GM18505 (cell line): ENCODE results near the gene COL19A1.
"Not testable (repeated sequence)": the region's sequence is repeated elsewhere in the genome, so short reads cannot be mapped to it uniquely, and the experiment has no call there.

Experiments used
- ATAC-seq: cut with Tn5 transposase; IDR thresholded peaks from one replicate; pipeline ENCODE4 v1.9.1; 2021; ENCODE audit not compliant: unreplicated experiment
- POLR2A ChIP-seq: IDR thresholded peaks from 4 replicates; pipeline ENCODE4 v1.6.1; 2011; ENCODE audit warnings: borderline replicate concordance; ENCODE audit not compliant: insufficient read depth, insufficient read length; ENCODE audit errors: extremely low read depth

COL19A1 gene

DNA sequence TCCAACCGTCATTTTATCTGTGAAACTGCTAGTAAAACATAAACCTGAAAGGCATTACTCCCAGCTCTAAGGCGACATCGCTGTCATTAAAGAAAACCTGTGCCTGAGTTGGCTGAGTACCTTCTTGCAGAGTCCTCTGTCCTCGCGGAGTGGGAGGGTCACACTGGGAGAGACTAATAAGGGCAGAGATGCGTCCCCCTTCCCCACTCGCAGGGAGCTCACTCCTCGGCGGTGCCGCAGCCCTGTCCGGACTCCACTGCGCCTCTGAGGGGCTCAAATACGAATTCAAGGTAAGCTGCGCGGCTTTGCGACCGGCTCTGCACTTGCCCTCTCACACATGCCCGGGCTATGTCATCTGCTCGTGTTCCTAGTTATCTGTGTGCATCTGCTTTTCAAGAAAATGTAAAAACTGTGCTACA lies at the start of gene COL19A1:
TSS of gene COL19A1 (plus strand) at position 206 of the 419 bp plus-strand sequence. CDS start 13,012 bp downstream, outside the sequence.
- ATAC-seq = peak; percentile 53
- TF ChIP-seq POLR2A = peak; percentile 56

DNA sequence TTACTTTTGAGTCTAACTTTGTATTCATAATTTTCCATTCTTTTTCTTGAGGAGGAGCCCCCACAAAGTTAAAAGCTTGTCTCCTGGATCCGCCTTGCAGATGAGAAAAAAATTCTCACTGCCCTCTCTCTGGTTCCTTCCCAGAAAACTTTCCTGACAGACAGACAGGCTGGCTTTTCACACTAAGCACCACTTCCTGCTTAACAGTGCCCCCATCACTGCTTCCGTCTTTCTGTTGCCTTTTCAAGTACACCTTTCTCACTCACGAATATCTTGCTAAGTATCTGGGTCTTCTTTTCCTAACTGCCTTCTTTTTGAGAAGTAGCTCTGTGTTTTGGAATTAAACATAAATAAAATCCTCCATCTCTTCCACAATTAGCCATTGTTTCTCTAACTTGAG lies 49.8 kb upstream of the COL19A1 start:
- ATAC-seq = no peak
- no peak for TF ChIP-seq POLR2A

DNA sequence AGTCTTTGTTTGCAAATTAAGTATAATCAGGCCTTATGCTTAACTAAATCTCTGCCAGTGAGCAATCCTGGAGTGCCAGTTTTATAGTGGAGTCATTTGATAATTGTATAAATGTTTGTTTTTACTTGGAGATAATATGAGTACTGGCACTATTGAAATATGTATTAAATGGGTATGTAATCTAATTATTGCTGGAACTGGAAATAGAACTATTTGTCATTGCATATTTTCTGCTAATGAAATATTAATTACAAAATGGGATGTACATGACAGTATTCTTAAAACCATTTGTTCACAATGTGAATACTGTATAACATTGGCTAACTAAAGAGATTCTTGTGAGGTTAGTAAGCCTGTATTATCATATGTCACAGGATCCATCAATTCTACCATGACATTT lies 49.0 kb upstream of the COL19A1 start:
- TF ChIP-seq POLR2A = no peak
- ATAC-seq = no peak

DNA sequence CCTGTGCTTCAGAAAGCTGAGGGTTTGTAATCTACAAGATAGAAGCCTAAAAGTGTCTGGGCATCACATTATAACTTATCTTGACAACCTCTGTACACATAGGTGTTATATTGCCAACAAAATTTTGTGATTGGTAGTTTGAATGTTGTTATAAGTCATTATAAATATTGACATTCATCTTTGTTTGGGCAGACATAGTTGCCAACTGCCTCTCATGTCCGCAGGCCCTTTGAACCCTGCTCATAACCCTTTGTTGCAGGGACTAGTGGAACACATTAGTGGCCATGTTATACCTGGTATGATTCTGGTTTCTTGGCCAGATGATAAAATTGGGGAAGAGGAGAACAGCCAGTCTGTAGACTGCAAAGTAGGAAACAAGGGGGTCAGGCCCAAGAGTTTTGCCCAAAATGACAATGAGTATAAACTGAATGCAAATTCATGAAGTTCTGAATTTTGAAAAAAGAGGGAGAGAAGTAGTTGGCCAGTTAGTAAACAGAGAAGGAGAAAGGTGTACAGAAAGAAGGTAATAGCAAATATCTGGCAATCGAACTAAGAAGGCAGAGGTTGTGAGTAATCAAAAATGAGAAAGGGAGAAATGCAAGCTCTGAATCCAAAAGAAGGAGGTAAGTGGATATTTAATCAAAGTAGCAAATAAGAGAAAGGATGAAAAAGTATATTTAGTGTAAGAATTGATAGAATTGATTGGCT lies 48.0 kb upstream of the COL19A1 start:
- ATAC-seq = no peak
- TF ChIP-seq POLR2A = no peak

DNA sequence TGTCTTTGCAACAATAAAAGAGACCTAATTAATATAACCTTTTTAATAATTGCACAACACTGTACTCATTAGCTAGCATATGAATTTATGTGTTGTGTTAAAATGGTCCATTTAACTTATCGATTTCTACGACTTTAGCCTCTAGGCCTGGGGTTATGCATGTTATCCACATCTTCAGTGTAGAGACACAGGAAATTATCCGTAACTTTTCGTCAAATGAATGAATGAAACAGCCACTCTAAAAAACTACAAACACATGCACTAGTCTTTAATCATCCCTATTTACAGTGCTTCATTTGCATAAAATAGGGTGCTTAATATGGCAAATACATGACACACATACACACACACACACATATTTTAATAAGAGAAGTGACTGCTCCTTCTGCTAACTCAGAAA lies 47.2 kb upstream of the COL19A1 start:
- ATAC-seq = no peak
- TF ChIP-seq POLR2A = no peak

DNA sequence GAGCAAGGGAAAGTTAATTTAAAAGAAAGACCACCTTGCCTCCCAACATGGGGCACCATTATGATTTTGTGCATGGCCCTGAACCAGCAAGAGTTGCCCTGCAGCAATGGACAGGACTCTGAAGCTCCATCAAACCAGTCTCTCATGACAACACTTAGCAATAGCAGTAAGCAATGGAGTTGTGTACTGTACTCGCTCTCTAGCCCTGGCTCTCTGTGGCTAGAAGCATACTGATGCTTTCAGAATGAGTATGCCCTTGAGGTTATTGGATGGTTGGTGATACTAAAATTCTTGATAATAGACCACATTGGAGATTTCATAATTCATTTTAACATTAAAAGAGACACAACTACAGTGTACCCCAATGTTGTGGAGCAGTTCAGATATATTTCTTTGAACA lies 46.3 kb upstream of the COL19A1 start:
- no peak for TF ChIP-seq POLR2A

DNA sequence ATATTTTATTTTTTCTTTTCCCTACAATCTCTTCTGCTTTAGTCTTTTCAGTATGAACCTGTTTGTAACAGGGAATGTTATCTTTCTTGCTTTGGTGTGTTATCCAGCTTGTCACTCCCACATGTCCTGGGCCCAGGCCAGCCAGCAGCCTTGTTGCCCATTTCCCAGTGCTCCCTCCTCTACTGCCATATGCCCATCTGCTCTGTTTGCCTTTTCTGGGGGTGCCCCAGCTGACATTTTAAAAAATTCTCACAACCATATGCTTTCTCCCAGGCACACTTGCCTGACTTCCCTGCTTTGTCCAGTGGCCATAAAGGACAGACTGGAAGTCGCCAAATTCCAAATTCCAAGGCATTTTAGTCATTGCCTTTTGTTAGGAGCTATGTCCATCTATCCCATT lies 45.9 kb upstream of the COL19A1 start:
- no peak for ATAC-seq
- TF ChIP-seq POLR2A = no peak

More for the DNA sequence above, 46.3 kb upstream of the COL19A1 start:
- no peak for ATAC-seq

DNA sequence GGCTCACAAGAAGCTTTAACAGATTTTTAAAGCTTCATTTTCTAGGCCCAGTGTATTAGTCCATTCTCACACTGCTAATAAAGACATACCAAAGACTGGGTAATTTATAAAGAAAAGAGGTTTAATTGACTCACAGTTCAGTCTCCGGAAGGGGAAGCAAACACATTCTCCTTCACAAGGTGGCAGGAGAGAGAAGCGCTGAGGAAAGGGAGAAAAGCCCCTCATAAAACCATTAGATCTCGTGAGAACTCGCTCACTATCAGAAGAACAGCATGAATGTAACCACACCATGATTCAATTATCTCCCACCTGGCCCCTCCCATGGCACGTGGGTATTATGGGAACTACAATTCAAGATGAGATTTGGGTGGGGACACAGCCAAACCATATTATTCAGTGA lies 42.0 kb upstream of the COL19A1 start:
- not testable (repeated sequence) for ATAC-seq

DNA sequence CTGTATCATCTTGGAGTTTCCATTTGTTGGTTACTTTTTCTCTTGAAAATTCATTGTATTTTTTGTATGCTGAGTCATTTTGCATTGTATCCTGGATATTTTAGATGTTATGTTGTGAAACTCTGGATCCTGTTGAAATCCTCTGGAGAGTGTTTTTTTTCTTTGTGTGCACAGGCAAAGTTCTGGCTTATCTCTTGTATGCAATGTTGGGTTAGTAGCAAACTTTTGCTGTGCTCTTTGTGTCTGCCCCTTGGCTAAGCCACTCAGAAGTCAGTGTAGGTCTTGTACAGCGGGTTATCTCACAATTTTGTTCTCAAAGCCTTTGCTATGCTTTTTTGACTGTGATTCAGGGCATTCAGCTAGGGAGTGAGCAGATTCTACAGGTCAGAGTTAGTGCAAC lies 40.5 kb upstream of the COL19A1 start:
- no peak for TF ChIP-seq POLR2A
- no peak for ATAC-seq

DNA sequence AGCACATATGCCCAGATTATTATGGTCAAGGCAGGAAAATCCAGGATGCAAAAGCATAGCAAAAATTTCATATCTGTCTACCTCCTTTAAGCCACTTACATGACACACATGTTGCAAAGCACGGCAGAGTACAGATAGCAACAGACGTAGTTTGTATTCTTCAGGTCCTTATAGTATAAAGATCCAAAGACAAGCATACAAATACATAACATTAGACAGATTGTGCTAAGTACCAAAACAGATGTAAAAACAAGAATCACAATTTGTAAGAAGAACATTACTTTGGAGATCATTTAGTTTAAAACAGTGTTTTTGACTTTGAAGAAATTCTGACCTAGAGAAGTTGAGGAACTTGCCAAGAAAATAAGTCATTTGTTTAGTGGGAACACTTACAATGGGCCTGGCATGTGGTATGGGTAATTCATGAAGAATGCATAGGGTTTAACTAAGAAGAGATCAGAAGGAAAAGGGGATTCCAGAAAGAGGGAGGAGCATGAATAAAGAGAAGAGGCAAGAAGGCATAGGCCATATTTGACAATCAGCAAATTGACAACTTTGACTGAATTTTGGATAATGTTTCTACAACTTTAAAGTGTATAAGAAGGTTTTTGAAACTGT lies 39.0 kb upstream of the COL19A1 start:
- ATAC-seq = no peak
- TF ChIP-seq POLR2A = no peak

DNA sequence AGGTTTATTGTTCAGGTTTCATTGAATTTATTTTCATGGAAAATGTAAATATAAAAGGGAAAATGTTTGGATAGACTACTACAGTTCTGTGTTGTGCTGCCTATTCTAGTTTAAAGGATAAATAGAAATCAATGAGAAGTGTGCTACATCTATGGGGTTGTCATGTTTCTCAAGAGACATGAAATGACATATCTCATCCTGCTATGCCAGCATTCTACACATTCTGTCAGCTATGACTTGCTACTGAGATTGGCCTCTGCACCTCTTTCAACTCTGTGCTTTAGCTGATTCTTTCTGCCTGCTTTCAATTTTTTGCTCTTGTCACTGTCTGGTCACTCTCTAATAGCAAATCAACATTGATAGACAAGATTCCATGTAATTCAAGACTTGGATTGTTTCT lies 33.8 kb upstream of the COL19A1 start:
- no peak for ATAC-seq

DNA sequence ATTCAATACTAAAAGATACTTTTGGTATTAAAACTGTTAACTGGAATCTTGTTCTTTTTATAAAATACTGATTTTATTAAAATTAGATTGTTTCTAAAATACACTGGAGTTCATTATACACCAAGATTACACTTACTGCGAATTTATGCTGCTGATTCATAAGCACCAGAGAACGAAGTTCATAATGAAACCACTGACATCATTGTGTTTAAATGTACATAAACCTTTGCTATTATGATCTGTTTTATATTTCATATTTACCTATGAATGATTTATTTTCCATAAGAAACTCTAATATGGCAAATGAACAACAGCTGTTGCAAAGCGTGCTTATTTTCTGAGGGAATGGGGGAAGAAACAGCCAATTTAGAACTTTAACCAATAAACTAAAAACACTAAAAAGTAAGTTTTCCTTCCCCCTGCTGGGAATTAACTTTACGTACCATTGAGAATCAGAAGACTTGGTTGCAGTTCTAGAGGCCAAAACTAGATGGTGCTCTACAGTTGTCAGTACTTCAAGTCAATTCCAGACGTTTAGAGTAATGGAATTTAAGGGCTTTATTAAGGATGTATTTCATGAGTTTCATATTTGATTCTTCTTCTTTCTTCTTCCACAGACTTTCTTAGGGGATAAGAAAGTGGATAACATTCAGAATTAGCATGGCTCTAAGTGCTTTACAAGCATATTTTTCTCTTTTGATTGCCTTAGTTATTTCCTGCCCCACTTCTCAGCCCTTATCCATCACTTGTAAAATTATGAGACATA lies 30.8 kb upstream of the COL19A1 start:
- peak; percentile 89 for ATAC-seq

More for the DNA sequence above, 33.8 kb upstream of the COL19A1 start:
- no peak for TF ChIP-seq POLR2A

DNA sequence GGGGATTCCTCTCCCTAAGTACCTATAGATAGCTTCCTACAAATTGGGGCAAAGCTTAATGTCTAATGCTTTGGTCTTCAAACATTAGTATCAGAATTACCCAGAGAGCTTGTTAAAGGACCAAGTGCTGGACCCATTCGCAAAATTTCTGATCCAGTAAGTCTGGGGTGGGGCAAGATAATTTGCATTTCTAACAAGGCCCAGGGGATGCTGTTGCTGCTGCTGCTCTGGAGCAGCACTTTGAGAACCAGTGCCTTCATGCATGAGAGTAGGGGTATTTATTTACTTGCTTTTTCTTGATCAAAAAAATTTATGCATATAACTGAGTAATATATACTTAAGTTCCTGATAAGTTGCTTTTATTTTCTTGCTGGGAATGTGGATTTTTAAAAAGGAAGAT lies 24.5 kb upstream of the COL19A1 start:
- TF ChIP-seq POLR2A = no peak
- no peak for ATAC-seq

More for the DNA sequence above, 30.8 kb upstream of the COL19A1 start:
- TF ChIP-seq POLR2A = no peak

DNA sequence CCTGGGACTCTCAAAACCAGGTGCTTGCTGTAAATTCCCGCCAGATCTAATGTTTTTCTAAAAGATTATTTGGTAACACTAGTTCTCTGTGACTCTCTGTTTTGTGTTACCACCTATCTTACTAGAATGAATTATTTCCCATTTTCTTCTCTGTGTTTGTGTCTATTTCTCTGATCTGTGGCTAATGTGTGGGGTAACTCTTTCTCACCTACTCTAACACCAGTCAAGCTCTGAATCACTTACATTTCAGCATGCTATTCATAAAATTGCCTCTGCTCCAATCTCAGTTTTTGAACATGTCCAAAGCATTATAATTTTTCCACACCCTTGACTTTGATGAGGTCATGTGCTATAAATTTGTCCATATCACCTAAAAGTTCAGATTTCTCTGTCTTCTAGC lies 23.2 kb upstream of the COL19A1 start:
- TF ChIP-seq POLR2A = no peak

More for the DNA sequence above, 23.2 kb upstream of the COL19A1 start:
- no peak for ATAC-seq
